Activated T-cell treated with anti-CD3 and anti-CD28 coated beads, Interleukin-2, amount 50 U/mL, for 72 hours (primary cell): Measurements from ENCODE around the gene HECW1. TPM values are rescaled to one million over a fixed set of nuclear protein-coding genes. Genes with fewer than 3 reads are reported as not detected.
"Not testable (repeated sequence)": the region's sequence is repeated elsewhere in the genome, so short reads cannot be mapped to it uniquely, and the experiment has no call there.

ENCODE experiments used
- ATAC-seq, 2 donors: fragments of 150-1000 bp; cut with Tn5 transposase; replicated peaks in 1 of 2; 2 replicates each; pipeline ENCODE4 v1.10.0; 2021; ENCODE audit warnings: moderate library complexity in 2 of 2, mild to moderate bottlenecking in 1 of 2
- DNase-seq, 2 donors: peaks; one replicate each; pipeline ENCODE4 v3.0.0; 2021 to 2022; ENCODE audit warnings: mixed read lengths in 1 of 2
- H3K27ac Mint-ChIP-seq: one replicate; pipeline ENCODE4 v1.8.0; 2022; ENCODE audit warnings: mild to moderate bottlenecking, moderate library complexity, mixed read lengths
- H3K27me3 Mint-ChIP-seq: one replicate; pipeline ENCODE4 v1.8.0; 2022; ENCODE audit warnings: low read depth, mixed read lengths
- H3K36me3 Mint-ChIP-seq, 2 donors: one replicate each; pipeline ENCODE4 v1.8.0; 2022; ENCODE audit warnings: mixed read lengths in 2 of 2, mild to moderate bottlenecking in 1 of 2; ENCODE audit not compliant: insufficient read depth in 2 of 2
- H3K4me1 Mint-ChIP-seq: one replicate; pipeline ENCODE4 v1.8.0; 2022; ENCODE audit warnings: low read depth, mixed read lengths
- H3K4me3 Mint-ChIP-seq, 2 donors: one replicate each; pipeline ENCODE4 v1.8.0; 2022; ENCODE audit warnings: mild to moderate bottlenecking in 2 of 2, mixed read lengths in 2 of 2, moderate library complexity in 2 of 2
- H3K9me3 Mint-ChIP-seq, 2 donors: one replicate each; pipeline ENCODE4 v1.8.0; 2022; ENCODE audit warnings: mixed read lengths in 2 of 2
- total RNA-seq, 2 donors: library from RNA; stranded (reverse); gene quantifications; one replicate each; pipeline ENCODE4 v1.2.3, GENCODE V29; 2022

Gene HECW1
- total RNA-seq, 2 donors from 2014 or later: not detected

GRCh38 chr7:43325595-43325994 lies 213.1 kb downstream of the HECW1 start:
- DNase-seq: no peak
- no peaks in the 10 kb centered on the region for H3K9me3 Mint-ChIP-seq
- no peak overlapping the region for H3K4me3 Mint-ChIP-seq
- ATAC-seq: no peak
- no peaks in the 10 kb centered on the region for H3K4me1 Mint-ChIP-seq
- no peaks in the 10 kb centered on the region for H3K36me3 Mint-ChIP-seq
- H3K27ac Mint-ChIP-seq: no peak overlapping the region
- peaks cover 26% of the 10 kb centered on the region for H3K27me3 Mint-ChIP-seq

- Mint-ChIP-seq H3K9me3 (peaks cover 0 to 3% of the 10 kb centered on the region in 2 donors), H3K4me3 (no peak overlapping the region), H3K36me3 (no peaks in the 10 kb centered on the region), H3K27ac (no peak overlapping the region), H3K27me3 (peaks cover 19% of the 10 kb centered on the region), H3K4me1 (no peaks in the 10 kb centered on the region)
- DNase-seq (no peak), ATAC-seq (no peak)
Measured at GRCh38 chr7:43328336-43328735, 215.9 kb downstream of the HECW1 start.

GRCh38 chr7:43328785-43329380 lies 216.4 kb downstream of the HECW1 start:
- DNase-seq (no peak), ATAC-seq (no peak)
- Mint-ChIP-seq H3K27me3 (peaks cover 19% of the 10 kb centered on the region), H3K9me3 (peaks cover 0 to 3% of the 10 kb centered on the region in 2 donors), H3K27ac (no peak overlapping the region), H3K4me1 (no peaks in the 10 kb centered on the region), H3K4me3 (no peak overlapping the region), H3K36me3 (no peaks in the 10 kb centered on the region)

- no peaks in the 10 kb centered on the region for H3K36me3 Mint-ChIP-seq
- ATAC-seq (no peak), DNase-seq (no peak)
- H3K4me3 Mint-ChIP-seq: no peak overlapping the region
- no peak overlapping the region for H3K27ac Mint-ChIP-seq
- H3K4me1 Mint-ChIP-seq: no peaks in the 10 kb centered on the region
- peaks cover 23% of the 10 kb centered on the region for H3K27me3 Mint-ChIP-seq
- peaks cover 0 to 5% of the 10 kb centered on the region in 2 donors for H3K9me3 Mint-ChIP-seq
Measured at GRCh38 chr7:43332193-43332796, 219.8 kb downstream of the HECW1 start.

GRCh38 chr7:43337191-43337590 lies 224.7 kb downstream of the HECW1 start:
- ATAC-seq (peak in 1 of 2 donors; percentile 21), DNase-seq (no peak)
- no peaks in the 10 kb centered on the region for H3K36me3 Mint-ChIP-seq
- peaks cover 29% of the 10 kb centered on the region for H3K27me3 Mint-ChIP-seq
- no peaks in the 10 kb centered on the region for H3K4me1 Mint-ChIP-seq
- H3K4me3 Mint-ChIP-seq: no peak overlapping the region
- H3K27ac Mint-ChIP-seq: no peak overlapping the region
- H3K9me3 Mint-ChIP-seq: peaks cover 0 to 2% of the 10 kb centered on the region in 2 donors

- Mint-ChIP-seq H3K27ac (no peak overlapping the region), H3K4me1 (no peaks in the 10 kb centered on the region), H3K9me3 (peaks cover 0 to 2% of the 10 kb centered on the region in 2 donors), H3K36me3 (no peaks in the 10 kb centered on the region), H3K27me3 (peaks cover 35% of the 10 kb centered on the region), H3K4me3 (no peak overlapping the region)
- no peak for ATAC-seq
- DNase-seq: no peak
Measured at GRCh38 chr7:43337811-43338210, 225.4 kb downstream of the HECW1 start.

- Mint-ChIP-seq H3K9me3 (peaks cover 0 to 2% of the 10 kb centered on the region in 2 donors), H3K27ac (no peak overlapping the region), H3K4me3 (no peak overlapping the region)
Measured at GRCh38 chr7:43341132-43341531, 228.7 kb downstream of the HECW1 start.

GRCh38 chr7:43343417-43343816 lies 231.0 kb downstream of the HECW1 start:
- not testable (repeated sequence) for DNase-seq, ATAC-seq, H3K27ac Mint-ChIP-seq, H3K9me3 Mint-ChIP-seq, H3K4me3 Mint-ChIP-seq, H3K4me1 Mint-ChIP-seq, H3K36me3 Mint-ChIP-seq
- H3K27me3 Mint-ChIP-seq: peaks cover 53% of the 10 kb centered on the region

More at GRCh38 chr7:43341132-43341531, 228.7 kb downstream of the HECW1 start:
- Mint-ChIP-seq H3K27me3 (peaks cover 54% of the 10 kb centered on the region), H3K4me1 (no peaks in the 10 kb centered on the region), H3K36me3 (peaks cover 0 to 2% of the 10 kb centered on the region in 2 donors)
- ATAC-seq: no peak
- no peak for DNase-seq

- H3K4me3 Mint-ChIP-seq, H3K27ac Mint-ChIP-seq, H3K36me3 Mint-ChIP-seq, H3K4me1 Mint-ChIP-seq, DNase-seq, ATAC-seq: not testable (repeated sequence)
- Mint-ChIP-seq H3K9me3 (peaks cover 0 to 10% of the 10 kb centered on the region in 2 donors), H3K27me3 (peaks cover 64% of the 10 kb centered on the region)
Measured at GRCh38 chr7:43345696-43346095, 233.2 kb downstream of the HECW1 start.

GRCh38 chr7:43351683-43352082 lies 239.2 kb downstream of the HECW1 start:
- H3K27me3 Mint-ChIP-seq: peaks cover 61% of the 10 kb centered on the region
- peaks cover 3 to 14% of the 10 kb centered on the region in 2 donors for H3K36me3 Mint-ChIP-seq
- no peaks in the 10 kb centered on the region for H3K4me1 Mint-ChIP-seq
- ATAC-seq (no peak), DNase-seq (no peak)
- no peak overlapping the region for H3K27ac Mint-ChIP-seq
- H3K4me3 Mint-ChIP-seq: no peak overlapping the region
- H3K9me3 Mint-ChIP-seq: peaks cover 1 to 16% of the 10 kb centered on the region in 2 donors

GRCh38 chr7:43353902-43354301 lies 241.5 kb downstream of the HECW1 start:
- Mint-ChIP-seq H3K27me3 (peaks cover 50% of the 10 kb centered on the region), H3K4me1 (no peaks in the 10 kb centered on the region)
- ATAC-seq: no peak

GRCh38 chr7:43362652-43363034 lies 250.2 kb downstream of the HECW1 start:
- no peaks in the 10 kb centered on the region for H3K36me3 Mint-ChIP-seq
- H3K4me3 Mint-ChIP-seq: no peak overlapping the region
- ATAC-seq: no peak
- H3K27me3 Mint-ChIP-seq: no peaks in the 10 kb centered on the region
- DNase-seq: no peak
- H3K9me3 Mint-ChIP-seq: no peaks in the 10 kb centered on the region
- no peaks in the 10 kb centered on the region for H3K4me1 Mint-ChIP-seq
- H3K27ac Mint-ChIP-seq: no peak overlapping the region

More at GRCh38 chr7:43353902-43354301, 241.5 kb downstream of the HECW1 start:
- Mint-ChIP-seq H3K36me3 (peaks cover 3 to 14% of the 10 kb centered on the region in 2 donors), H3K9me3 (peaks cover 3 to 14% of the 10 kb centered on the region in 2 donors), H3K27ac (no peak overlapping the region), H3K4me3 (no peak overlapping the region)
- no peak for DNase-seq

GRCh38 chr7:43363035-43363791 lies 250.8 kb downstream of the HECW1 start:
- DNase-seq (no peak), ATAC-seq (no peak)
- H3K36me3 Mint-ChIP-seq: no peaks in the 10 kb centered on the region
- no peaks in the 10 kb centered on the region for H3K4me1 Mint-ChIP-seq
- no peaks in the 10 kb centered on the region for H3K9me3 Mint-ChIP-seq
- H3K27me3 Mint-ChIP-seq: no peaks in the 10 kb centered on the region
- no peak overlapping the region for H3K4me3 Mint-ChIP-seq
- H3K27ac Mint-ChIP-seq: no peak overlapping the region
